Transverse colon (tissue), 4 donors: Measurements from ENCODE around the gene GCLC.

ENCODE experiments used
- CTCF ChIP-seq, 5 experiments: fragments of 200-600 bp in 3 of 5; fragments of 450-650 bp in 2 of 5; sonication (generic) in 3 of 5; IDR thresholded peaks; 1 replicate in 2 of 5; 2 replicates in 3 of 5; pipeline ENCODE4 v1.5.1; 2016 to 2017; ENCODE audit warnings: antibody characterized with exemption in 5 of 5, inconsistent platforms in 3 of 5, mild to moderate bottlenecking in 2 of 5, moderate library complexity in 1 of 5
- EP300 ChIP-seq: sonication (generic); formaldehyde crosslinking; IDR thresholded peaks from one replicate; pipeline ENCODE4 v1.6.1; 2017; ENCODE audit warnings: antibody characterized with exemption, low read depth
- POLR2A ChIP-seq: fragments of 450-650 bp; IDR thresholded peaks from one replicate; pipeline ENCODE4 v1.6.1; 2016; ENCODE audit warnings: antibody characterized with exemption, mild to moderate bottlenecking, moderate library complexity
- POLR2AphosphoS5 ChIP-seq, 3 donors: sonication (generic); formaldehyde crosslinking; IDR thresholded peaks; one replicate each; pipeline ENCODE4 v1.6.1; 2016; ENCODE audit warnings: antibody characterized with exemption in 3 of 3

- no peak for TF ChIP-seq CTCF (IDR thresholded peaks at IDR 0.05)
- no peak for TF ChIP-seq POLR2A
- no peak for TF ChIP-seq POLR2AphosphoS5 (IDR thresholded peaks at IDR 0.05)
- no peak for TF ChIP-seq EP300
Measured at GRCh38 chr6:53583451-53583850, 38.5 kb upstream of the GCLC start.
